Measurements from ENCODE around the gene TOX2.

- TF ChIP-seq POLR2AphosphoS5 (IDR thresholded peaks at IDR 0.05; ENCODE audit: low read depth, low read length): no peak
- TF ChIP-seq POLR2A (IDR thresholded peaks at IDR 0.05; ENCODE audit: low read depth, low read length): no peak
- TF ChIP-seq SPI1 (IDR thresholded peaks at IDR 0.05; ENCODE audit: low read depth, low read length): no peak
Observed at GRCh38 chr20:43992885-43993284, 78.2 kb downstream of the TOX2 start.

Measured in GM12891 (cell line).